Heart left ventricle (tissue), 13 donors: ENCODE results near the gene B3GALT2.

ENCODE experiments used
- CTCF ChIP-seq, 12 donors: fragments of 200-600 bp; sonication (generic) in 4 of 12; IDR thresholded peaks; one replicate each; pipeline versions ENCODE4 v1.5.0 to v1.8.0; 2018 to 2022; ENCODE audit warnings: antibody characterized with exemption in 12 of 12, mild to moderate bottlenecking in 5 of 12
- POLR2A ChIP-seq, 2 donors: fragments of 450-650 bp; IDR thresholded peaks; one replicate each; pipeline ENCODE4 v1.6.1; 2017; ENCODE audit warnings: antibody characterized with exemption in 2 of 2, mild to moderate bottlenecking in 2 of 2, moderate library complexity in 2 of 2
- donor health status: ischemic (EF 13 %, LVEDD 7.1; RV severe dilation, severe dysfunction).
- donor health status: DM: no; HTN: yes; CAD: no.
- donor health status: DM: no; HTN: no; CAD: no.
- donor health status: ischemic (EF 25% LVEDD 6.9; RV normal size, moderate dysfunction).
- donor health status: ischemic (EF 25% LVEDD 5.7; RV mildly dilated, moderate dysfunction).
- donor health status: ischemic (EF 35%, LVEDD 5.7; RV mildly dilated, moderate dysfunction).
- donor health status: nonischemic (EF 11% LVEDD 7.7; RV severe dilation, severe dysfunction).
- donor health status: DM: yes; HTN: yes; CAD: no.
- donor health status: PGD.
- donor health status: ischemic (EF 29% LVEDD 5.4; RV normal size, mild dysfunction).
- donor health status: nonischemic (EF 23%, LVEDD 6.1; RV moderate dilation, normal function).

GRCh38 chr1:193211539-193211938 lies 25.1 kb upstream of the B3GALT2 start:
- TF ChIP-seq POLR2A (IDR thresholded peaks at IDR 0.05): no peak
- TF ChIP-seq CTCF (IDR thresholded peaks at IDR 0.05): no peak
